SHP77 (cell line): ENCODE measurements around the gene GRK6.
A peak's percentile ranks its signal among the peaks of the same experiment; 100 is the strongest.

ENCODE experiments used
- DNase-seq, 2 experiments: peaks; one replicate each; lab custom pipeline; 2025; lab: John Stamatoyannopoulos, UW

The GRK6 gene

DNA sequence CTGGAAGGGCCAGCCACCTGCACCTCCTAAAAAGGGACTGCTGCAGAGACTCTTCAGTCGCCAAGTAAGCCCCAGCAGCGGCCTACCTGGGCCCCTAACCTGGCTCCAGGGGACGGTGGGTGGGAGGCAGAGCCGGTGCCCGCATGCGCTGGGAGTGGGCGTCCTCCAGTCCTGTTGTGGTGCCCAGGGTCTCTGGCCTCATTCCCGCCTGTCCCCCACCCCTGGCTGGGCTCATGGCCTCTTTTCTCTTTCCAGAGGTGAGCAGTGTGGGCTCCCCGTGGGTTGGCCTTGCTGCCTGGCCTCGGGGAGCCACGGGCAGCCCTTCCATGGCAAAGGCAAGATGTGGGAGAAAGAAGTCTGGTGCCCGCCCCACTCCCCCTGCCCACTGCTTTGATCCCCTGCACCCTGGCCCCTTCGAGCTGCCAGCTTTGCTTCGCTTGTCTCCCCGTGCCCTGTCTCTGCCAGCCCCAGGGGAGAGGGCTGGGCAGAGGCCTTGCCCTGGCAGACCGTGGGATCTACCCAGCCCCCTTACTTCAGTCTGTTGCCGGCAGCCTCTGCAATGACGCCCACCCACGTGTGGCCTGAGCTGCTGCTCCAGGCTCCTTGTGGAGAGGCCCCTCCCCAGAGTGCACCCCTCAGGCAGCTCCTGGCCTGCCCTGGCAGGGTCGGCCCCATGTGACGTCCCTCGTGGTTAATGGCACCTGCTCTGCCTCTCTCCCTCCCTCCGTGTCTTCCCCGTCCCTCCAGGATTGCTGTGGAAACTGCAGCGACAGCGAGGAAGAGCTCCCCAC lies 14.7 kb downstream of the GRK6 start:
- DNase-seq = no peak

DNA sequence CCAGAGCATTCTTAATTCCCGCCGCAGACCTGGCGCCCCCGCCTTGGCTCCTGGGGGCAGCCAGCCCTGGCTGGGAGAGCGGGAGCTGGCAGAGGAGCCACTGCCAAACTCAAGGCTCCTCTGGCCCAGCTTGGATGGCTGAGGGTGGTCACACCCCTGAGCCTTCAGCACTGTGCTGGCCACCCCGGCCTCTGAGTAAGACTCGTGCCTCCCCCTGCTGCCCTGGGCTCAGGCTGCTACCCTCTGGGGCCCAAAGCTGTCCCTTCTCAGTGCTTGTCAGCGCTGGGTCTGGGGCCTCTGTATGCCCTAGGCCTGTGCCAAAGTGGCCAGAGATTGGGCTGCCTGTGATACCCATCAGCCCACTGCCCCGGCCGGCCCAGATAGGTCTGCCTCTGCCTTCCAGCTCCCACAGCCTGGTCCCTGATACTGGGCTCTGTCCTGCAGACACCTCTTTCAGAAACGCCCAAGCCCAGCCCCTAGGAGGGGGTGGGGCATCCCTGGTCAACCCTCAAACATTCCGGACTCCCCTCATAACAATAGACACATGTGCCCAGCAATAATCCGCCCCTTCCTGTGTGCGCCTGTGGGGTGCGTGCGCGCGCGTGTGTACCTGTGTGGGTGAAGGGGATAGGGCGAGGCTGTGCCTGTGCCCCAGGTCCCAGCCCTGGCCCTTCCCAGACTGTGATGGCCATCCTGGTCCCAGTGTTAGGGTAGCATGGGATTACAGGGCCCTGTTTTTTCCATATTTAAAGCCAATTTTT lies 15.8 kb downstream of the GRK6 start:
- DNase-seq = no peak

- no peak for DNase-seq
Observed at GRCh38 chr5:177443144-177443983, 16.9 kb downstream of the GRK6 start.

DNA sequence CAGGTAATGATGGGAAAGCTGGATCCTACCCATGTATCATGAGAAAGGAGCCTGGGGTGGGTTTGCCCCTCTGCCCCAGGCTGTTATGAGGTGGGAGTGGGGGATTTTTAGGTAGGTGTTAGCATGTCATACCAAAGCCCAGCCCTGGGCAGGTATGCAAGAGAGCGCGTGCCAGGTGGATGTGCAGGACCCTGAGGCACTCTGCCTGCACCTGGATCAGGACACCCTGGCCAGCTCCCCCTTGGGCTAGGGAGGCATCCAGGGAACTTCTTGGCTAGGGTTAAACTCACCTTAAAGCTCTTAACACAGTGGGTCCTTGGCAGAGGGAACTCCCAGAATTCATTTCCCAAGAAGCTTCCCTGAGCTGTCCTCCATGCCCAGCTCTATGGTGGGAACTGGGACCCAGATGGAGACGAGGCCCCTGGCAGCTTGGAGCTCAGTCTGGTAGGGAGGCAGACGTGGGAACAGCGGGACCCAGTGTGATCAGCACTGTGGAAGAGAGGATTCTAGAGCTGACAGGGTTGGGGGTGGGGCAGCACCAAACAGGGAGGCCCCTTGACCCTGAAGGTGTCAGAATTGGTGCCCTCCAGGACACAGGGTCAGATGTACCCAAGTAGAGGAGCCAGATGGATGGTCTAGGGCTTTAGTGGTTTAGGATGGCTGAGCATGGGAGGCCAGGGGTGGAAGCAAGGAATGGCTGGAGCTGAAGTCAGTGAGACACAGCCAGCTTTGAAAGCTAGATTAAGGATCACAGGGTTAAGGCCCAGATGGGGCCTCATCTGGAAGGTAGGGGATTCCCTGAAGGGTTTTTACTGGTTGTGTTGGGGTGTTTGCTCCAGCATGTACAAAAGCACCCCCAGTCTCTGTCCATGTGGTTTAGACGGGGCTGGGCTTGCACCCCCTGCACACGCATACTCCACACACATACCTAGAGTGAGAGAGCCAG lies 17.9 kb downstream of the GRK6 start:
- DNase-seq = no peak

DNA sequence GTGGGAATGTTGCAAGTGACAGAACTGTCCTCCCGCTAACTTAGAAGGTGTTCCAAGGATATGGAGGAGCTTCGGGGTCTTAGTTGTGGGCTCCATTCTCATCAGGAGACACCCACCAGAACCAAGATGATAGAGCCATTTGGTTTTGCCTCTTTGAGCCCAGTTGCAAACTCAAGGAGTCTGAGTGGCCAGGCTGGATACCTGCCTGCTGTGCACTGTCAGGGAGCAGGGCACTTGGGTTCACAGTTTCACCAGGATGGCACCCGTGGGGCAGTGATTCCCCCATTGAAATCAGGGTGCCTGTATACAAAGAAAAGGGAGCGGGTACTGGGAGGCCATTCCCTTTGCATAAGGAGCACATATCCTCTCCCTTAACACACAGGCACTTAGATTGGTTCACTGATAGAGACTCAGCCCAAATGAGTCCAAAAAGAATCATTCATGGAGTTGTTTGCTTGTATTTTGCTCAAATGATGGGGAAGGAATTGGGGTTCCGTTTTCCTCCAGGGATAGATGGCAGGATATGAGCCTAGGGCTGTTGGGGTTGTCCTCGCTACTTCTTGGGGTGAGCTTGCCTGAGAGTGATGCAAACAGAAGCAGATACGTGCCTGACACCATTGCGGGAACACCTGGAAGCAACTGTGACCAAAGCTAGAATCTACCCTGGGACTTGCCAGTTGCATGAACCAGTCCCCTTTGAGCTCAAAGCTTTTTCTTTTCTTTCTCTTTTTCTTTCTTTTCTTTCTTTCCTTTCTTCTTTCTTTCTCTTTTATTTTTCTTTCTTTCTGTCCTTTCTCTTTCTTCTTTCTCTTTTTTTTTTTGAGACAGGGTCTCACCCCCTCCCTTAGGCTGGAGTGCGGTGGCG lies 18.8 kb downstream of the GRK6 start:
- DNase-seq = no peak

- DNase-seq = no peak
Observed at GRCh38 chr5:177445917-177446199, 19.4 kb downstream of the GRK6 start.

GRCh38 chr5:177446200-177447065 lies 20.0 kb downstream of the GRK6 start, which contains the start of gene PRR7:
Gene PRR7, plus strand, starts transcription at chr5:177446814. Its CDS starts 8,254 bp downstream, at chr5:177455068.
- peak; percentile 55 to 66 for DNase-seq

DNA sequence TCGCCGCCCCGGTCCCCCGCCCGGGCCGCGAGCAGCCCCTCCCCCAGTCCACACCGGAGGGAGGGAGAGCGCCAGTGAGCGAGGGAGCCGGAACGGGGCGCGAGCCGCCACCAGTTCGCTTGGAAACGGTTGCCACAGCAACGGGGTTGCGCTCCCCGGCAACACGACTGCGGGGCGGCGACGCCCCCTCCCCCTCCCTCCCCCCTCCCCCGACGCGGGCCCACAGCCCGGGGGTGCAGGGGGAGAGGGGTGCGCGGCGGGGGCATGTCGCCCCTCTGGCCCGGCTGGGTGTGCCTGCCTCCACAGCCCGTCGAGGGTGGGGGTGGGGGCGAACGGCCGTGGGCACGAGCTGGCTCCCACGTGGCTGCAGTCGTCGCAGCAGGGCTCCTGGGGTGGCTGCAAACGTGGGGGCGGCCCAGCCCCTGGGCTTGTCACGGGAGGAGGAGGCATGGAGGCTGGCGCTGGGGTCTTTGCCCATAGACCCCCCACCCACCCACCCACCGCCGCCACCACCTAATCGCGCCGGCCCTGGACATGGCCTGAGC lies 20.7 kb downstream of the GRK6 start:
- DNase-seq = peak in 1 of 2 experiments; percentile 60

- DNase-seq = no peak
Observed at GRCh38 chr5:177447611-177448243, 21.3 kb downstream of the GRK6 start.

GRCh38 chr5:177448244-177448950 lies 21.9 kb downstream of the GRK6 start:
- no peak for DNase-seq

DNA sequence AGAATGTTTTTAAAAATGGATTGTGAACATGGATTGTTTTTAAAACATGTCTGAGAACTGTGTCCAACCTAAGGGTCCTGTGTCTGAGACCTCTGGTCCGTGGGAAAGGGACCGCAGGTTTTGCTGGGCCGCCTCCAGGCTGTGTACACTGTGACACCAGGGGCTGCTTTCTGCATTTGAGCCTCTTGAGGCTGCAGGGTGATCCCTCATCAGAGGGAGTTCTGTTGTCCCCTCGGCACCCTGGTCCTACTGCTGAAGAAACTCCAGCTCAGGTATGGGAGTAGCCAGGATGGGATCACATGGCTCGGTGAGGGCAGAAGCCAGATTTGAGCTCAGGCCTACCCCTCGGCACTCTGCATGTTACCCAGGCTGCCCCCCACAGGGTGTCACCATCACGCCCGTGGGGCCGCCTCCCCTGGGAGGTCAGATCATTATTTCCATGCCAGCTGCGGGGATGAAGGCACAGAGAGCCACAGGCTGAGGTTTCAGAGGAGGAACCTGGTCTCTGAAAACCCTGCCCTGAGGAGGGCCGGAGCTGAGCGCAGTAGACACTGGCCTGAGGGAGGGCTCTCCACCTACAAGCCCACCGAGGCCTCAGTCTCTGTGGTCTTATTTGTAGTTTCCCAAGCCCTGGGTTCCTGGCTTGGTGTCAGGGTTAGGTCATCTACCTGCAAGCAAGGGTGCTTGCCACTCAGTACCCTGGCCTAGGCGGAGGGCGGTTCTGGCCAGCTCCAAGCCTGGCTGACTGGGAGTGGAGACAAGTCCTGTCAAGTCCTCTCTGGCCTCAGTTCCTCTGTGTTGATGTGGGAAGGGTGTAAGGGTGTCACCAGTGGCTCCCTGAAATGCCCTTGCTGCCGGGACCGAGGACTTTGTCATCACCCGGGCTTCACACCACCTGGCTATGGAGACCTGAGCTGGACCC lies 22.9 kb downstream of the GRK6 start:
- DNase-seq = no peak

- no peak for DNase-seq
Observed at GRCh38 chr5:177450667-177451424, 24.4 kb downstream of the GRK6 start.

GRCh38 chr5:177452688-177453638 lies 26.5 kb downstream of the GRK6 start:
- DNase-seq = no peak

DNA sequence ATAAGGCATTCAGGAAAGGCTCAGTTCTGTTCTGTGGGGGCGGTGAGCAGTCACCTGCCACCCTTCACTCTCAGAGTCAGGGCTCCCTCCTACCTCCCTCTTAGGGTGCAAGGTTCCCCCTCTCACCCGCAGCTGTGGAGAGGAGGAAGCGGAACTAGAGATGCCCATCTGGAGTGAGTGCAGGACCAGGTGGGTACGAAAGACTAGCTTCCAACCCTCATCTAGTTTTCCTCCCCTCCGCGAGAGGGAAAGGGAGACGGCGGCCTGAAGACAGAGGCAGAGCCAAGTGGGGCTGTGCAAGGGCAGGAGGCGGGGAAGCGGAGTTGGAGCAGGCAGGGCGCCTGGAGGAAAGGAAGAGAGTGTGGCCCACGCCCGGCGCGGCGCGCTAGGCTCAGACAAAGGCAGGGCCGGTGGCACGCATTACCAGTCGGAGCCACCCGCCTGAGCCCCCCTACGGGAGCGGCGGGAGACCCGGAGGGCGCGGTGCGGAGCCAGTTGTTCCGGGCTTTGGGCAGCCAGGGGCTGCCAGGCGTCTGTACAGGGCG lies 27.4 kb downstream of the GRK6 start:
- DNase-seq = peak in 1 of 2 experiments; percentile 32
